GM21737 (cell line): ENCODE data around the gene COL1A1.

Source experiments
- ATAC-seq: cut with Tn5 transposase; IDR thresholded peaks from one replicate; pipeline ENCODE4 v1.9.1; 2021; ENCODE audit warnings: mild to moderate bottlenecking, moderate library complexity; ENCODE audit not compliant: unreplicated experiment

COL1A1 gene

DNA sequence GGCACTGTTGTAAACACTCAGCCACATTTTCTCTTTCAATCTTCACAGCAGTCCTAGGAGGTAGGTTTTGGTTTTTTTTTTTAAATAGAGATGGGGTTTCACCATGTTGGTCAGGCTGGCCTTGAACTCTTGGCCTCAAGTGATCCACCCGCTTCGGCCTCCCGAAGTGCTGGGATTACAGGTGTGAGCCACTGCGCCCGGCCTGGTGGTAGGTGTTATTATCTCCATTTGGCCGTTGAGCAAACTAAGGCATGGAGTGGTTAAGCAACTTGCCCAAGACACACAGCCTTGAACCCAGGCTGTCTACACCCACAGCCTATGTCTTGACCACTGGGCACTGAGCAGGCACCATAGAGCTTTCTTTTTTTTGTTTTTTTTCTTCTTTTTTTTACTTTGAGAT is 27.0 kb downstream of the COL1A1 start:
- no peak for ATAC-seq

DNA sequence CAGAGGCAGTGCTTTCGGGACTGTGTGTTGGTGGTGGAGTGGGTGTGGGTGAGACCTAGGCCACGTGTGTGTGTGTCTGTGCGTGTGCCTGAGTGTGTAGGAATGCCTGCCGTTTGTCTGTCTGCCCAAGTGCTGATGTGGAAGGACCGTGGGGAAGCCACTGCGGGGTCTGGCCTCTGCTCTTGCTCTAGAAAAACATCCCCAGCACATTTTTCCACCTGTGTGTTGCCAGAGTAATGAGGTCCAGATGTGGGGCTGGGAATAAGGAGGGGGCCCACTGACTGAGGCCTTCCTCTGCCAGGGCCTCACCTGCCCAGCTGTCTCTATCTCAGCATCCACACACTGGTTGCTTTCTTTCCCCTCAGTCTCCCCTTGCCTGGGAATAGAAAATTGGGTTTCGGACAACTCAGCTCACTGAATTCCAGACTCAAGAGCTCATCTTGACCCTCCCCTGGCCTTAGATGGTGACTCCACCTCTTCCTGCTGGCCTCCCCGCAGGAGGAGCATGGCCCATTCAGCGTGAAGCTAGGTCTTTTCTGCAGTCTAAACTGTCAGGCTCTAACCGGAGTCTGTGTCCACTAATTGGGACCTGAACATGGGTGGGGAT is 28.0 kb downstream of the COL1A1 start:
- no peak for ATAC-seq

DNA sequence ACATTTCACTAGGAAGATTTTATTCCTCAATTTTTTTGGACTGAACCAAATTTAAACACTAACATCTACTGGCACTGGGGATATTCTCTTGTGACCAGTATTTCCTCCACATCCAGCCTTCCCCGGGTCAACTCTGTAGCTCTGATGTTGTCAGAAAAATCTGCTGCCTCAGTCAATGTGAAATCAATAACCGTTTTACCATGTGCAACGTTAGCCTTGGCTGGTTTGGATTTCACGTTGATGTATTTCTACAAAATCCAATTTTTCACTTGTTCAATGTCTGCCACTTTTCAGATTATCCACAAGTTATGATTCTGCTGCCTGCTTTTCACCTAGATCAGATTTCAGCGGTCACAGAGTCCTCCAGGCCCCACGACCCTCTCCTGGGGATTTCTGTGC is 28.5 kb downstream of the COL1A1 start:
- ATAC-seq: no peak

DNA sequence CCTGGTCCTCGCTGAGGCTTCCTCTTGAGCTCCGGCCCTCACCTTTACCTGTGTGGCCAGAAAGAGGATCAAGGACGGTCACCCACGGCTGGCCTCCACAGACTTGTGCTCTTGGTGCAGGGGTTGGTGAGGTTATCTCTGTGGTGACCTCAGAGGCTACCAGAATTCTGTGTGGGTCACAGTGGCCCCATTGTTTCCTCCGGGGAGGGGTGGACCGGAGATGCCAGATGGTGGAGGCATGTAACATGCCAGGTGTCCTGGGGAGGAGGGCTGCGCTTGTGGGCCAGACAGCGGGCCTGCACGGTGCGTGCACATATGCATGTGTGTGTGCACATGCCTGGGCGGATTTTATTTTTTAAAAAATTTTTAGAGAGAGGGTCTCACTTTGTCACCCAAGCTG is 29.3 kb downstream of the COL1A1 start:
- no peak for ATAC-seq

DNA sequence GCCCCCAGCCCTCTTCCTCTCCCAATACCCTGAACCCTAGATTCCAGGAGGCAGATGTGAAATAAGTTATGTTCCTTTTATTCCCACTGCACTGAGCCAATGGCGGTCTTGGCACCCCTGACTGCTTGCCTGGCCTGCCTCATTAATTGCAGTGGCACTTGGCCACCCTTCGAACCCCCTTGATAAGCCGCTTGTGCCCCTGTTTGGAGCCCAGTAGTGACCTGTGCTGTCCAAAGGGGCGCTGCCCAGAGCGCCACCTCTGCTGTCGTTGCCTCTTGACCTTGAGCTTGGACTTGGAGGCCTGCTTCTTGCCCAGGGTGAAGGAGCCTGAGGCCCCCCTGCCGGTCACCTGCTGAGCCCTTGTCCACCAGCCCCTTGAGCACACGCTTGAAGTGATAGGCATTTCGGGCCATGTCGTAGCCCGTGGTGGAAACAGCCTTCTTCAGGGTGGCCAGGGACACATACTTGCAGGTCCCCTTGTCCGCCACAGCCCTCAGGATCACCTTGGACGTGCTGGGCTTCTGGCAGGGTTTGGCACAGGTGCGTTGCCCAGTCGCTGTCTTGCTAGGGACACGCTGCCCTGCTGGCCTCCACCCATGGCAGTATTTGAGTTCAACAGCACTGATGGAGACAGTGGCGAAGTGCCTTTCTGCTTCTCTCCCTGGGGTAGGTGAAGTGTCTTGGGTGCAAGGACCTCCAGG is 29.9 kb downstream of the COL1A1 start:
- no peak for ATAC-seq

DNA sequence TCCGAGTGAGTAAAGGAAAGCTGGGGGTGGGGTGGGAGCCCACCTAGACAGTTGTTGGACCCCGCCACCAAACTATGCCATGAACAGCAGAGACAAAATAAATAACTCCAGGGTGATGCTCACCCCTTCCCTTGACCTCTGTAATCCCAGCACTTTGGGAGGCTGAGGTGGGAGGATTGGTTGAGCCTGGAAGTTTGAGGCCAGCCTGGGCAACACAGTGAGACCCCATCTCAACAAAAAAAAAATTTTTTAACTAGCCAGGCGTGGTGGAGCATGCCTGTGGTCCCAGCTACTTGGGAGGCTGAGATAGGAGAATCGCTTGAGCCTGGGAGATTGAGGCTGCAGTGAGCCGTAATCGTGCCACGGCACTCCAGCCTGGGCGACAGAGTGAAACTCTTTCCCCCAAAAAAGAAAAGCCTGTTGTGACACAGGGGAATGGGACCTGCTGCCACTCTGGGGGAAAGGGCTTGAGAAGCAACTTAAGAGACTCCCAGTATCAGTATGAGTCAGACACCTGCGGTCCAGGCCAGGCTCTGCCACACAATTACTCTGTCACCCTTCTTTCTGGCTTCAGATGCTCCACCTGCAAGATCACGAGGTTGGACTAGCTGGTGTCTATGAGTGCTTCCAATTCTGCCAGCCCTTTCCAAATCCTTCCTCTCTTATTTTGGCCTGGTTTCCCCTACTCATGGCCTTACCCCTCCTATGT is 30.6 kb downstream of the COL1A1 start:
- peak; percentile 62 for ATAC-seq

DNA sequence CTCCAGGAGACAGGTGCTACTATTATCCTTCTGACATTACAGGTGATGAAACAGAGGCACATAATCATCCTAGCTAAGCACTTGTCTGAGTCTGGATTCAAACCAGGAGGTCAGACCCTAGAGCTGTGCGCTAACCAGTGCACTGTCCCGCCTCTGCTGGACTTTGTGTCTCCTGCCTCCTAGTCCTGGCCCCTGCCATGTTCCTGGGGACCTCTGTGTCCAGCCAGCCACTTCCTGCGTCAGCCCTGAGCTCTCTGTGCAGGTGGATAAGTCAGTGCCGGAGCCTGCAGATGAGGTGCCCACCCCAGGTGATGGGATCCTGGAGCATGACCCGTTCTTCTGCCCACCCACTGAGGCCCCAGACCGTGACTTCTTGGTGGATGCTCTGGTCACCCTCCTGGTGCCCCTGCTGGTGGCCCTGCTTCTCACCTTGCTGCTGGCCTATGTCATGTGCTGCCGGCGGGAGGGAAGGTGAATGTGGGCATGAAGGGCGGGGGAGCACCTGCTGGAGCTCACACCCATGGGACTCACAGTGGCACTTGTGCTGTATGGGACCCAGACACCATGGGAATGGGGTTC is 31.5 kb downstream of the COL1A1 start:
- ATAC-seq: no peak

DNA sequence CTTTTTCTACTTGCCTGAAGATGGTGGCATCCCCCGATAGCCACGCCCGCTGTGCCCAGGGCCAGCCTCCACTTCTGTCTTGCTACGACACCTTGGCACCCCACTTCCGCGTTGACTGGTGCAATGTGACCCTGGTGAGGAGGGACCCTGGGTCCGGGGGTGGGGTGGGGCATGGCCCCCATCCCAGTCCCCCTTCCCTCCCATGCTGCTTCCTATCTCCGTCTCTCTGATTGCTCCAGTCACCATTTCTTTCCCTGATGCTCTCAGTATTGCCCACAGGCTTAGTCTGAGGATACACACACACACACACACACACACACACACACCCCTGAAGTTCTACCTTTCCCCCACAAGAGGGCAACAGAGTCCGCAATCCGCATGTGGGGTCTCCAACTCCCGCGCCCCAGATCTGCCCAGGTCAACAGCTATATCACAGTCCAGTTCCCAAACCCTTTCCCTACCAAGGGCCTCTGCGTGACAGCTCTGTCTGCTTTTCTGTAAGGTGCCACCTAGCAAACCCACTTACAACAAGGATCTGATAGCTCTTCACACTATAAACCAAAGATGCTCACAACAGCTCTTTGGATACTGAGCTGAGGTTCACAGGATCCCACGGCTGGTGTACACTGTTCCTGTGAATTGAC is 32.2 kb downstream of the COL1A1 start:
- ATAC-seq: no peak

DNA sequence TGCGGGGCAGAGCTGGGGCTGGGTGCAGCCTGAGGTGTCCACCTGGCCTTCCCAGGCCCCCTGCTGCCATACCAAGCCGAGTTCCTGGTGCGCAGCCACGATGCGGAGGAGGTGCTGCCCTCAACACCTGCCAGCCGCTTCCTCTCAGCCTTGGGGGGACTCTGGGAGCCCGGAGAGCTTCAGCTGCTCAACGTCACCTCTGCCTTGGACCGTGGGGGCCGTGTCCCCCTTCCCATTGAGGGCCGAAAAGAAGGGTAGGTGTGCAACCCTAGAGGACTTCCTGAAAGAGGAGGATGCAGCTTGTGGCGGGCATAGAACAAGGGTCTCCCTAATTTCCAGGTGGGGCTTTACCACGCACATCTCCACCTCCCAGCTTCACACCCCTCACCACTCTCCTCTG is 33.1 kb downstream of the COL1A1 start:
- no peak for ATAC-seq

DNA sequence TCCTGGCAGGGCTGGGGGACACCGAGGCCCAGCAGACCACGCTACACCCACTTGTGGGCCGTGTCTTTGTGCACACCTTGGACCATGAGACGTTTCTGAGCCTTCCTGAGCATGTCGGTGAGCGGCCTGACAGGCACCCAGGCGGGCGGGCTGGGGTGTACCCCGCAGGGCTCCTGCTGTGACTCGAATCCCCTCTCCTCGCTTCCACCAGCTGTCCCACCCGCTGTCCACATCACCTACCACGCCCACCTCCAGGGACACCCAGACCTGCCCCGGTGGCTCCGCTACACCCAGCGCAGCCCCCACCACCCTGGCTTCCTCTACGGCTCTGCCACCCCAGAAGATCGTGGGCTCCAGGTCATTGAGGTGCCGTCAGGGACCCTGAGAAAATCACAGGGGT is 34.1 kb downstream of the COL1A1 start:
- ATAC-seq: no peak

DNA sequence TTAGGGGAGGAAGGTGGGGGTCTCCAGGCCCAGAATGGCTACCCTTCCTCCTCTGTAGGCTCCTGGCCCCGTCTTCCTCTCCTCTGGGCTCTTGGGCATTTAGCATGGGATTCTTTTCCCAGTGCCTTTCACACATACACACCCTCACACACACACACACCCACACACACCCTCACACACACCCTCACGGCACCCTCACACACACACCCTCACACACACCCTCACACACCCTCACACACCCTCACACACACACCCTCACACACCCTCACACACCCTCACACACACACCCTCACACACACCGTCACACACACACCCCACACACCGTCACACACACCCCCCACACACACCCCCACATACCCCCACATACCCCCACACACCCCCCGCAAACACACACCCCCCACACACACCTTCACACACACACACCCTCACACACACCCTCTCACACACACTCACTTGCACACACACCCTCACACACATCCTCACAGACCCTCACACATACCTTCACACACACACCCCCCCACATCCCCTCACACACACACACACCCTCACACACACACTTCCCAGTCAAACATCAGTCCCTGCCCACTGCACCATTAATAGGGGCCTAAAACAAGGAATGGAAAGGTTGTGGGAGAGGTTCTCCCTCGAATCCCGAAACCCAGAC is 34.8 kb downstream of the COL1A1 start:
- ATAC-seq: no peak

DNA sequence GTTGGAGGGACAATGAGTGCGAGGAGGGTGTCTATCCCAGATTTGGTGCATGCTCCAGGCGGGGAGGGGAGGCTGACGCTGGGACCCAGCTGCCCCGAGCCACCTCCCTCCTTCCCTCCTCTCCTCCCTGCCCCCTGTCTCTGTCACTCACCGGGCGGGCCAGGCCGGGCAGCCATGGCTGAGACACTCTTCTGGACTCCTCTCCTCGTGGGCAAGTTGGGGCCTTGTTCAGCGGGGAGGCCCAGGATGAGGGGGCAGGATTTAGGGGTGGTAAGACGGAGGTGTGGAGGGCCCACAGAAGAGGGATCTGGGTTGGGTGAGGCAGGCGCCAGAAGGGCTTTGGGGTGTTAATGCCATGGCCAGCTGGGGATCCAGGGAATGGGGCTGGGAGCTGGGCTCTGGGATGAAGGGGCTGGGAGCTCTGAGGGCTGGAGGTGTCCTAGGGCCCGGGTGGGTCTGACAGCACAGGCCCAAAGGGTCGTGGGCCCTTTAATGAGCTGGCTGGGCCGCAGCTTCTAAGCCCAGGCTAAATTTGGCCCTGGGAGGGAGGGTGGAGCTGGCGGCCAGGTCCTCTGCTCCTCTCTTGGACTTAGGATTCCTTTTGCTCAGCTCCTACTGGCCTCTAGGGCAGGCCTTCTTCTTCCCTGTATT is 35.4 kb downstream of the COL1A1 start, which contains the start of gene SGCA:
TSS of gene SGCA (plus strand) at position 139 of the 651 bp plus-strand sequence. CDS start at position 175, 36 bp downstream.
- ATAC-seq: no peak

DNA sequence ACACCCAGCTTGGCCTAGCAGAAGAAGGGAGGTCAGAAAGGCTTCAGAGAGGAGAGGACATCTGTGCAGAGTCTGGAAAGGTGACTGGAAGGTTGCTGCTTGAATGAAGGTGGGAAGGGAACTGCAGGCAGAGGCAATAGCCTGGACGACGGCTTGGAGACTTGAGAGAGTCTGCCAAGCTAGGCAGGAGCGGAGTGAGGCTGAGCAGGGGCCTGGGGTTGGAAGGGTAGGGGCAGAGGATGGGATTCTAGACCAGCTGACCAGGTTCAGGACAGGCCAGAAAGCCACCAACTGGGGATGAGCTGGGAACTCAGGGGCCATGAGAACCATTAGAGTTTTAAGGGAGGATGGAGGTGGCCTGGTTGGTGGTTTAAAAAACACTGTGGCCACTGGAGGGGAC is 36.0 kb downstream of the COL1A1 start:
- ATAC-seq: no peak

DNA sequence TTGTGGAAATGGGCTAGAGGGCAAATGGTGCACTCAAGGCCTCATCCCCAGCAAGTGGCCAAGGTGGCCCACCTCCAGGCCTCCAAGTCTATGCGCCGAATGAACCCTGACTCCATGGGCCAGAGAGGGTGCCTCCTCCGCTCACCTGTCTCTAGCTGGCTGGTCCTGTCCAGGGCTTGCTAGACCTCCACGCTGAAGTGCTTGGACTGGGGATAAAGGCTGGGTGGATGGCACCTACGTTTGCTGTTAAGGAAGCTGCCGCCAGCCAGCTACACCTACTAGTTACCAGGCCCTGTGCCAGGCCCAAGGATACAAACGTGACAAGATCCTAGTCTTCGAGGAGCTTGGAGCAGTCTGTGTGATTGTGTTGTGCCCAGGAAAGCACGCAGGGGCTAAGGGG is 36.4 kb downstream of the COL1A1 start:
- no peak for ATAC-seq

DNA sequence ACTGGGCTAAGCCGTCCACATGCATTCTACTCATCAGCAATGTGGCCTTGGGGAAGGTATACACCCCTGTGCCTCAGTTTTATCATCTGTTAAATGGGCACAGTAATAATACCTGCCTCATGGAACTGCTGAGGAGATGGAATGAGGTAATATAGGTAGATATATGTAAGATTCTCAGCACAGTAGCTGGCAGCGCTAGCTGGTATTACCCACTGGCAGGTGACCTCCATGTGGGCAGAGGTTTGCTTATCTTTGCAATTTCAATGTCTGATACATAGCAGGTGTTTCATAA is 36.8 kb downstream of the COL1A1 start:
- ATAC-seq: no peak

DNA sequence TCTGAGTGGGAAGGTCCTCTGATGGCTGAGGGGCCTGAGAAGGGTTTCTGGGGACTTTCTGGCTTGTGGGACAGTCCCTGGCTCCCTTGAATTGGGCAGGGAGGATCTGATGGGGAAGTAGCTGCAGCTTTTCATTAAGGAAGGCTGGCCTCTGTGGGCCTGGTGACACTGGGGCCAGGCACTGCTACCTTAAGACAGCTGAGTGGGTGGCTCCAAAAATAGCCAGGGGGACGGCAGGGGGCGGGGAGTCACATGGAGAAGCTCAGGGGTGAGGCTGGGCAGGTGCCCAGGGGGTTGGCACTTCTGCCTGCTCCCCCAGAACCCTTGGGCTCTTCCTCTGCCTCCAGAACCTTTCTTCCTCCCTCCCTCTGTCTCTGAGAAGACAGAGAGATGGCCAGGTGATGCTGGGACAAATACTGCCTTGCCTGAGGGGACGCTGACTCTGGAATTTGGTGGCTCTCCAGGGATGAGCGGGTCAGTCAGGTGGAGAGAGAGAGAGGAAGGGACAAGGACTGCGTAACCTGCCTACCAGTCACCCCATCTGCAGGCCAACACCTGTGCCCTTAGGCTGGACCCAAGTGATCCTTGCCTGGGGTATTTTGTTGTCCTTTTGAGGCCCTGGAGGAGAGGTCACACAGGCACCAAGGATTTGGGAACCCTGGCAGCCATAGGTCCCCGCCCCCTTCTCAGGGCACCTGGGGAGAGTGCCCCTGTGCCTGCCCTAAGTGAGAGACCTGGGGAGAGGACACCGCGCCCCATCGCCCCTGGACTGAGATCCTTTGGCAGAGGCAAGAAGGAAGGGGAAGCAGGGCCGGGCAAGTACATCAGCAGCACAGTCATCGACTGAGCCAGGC is 37.4 kb downstream of the COL1A1 start:
- ATAC-seq: no peak

DNA sequence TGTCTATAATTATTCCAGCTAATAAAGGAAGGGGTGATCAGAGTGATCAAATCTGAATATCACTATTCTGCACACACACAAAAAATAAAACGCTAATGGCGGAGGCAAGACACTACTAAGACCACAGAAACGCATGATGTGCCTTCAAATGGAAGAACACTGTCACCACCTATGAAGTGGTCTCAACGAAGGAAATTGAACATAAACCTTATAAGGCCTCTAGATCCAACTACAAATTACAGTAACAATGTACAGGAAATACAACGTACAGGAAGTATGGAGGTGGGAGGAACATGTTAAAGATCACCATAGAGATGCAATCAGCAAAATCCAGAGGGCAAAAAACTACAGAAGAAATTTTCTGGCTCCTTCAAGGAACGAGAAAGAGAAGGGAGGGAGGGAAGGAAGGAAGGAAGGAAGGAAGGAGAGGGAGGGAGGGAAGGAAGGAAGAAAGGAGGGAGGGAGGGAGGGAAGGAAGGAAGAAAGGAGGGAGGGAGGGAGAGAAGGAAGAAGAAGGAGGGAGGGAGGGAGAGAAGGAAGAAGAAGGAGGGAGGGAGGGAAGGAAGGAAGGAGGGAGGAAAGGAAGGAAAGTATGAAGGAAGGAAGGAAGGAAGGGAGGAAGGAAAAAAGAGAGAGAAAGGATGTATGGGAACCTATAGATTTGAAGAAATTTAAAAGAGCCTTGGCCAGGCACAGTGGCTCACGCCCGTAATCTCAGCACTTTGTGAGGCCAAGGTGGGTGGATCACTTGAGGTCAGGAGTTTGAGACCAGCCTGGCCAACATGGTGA is 38.8 kb downstream of the COL1A1 start:
- ATAC-seq: no peak

DNA sequence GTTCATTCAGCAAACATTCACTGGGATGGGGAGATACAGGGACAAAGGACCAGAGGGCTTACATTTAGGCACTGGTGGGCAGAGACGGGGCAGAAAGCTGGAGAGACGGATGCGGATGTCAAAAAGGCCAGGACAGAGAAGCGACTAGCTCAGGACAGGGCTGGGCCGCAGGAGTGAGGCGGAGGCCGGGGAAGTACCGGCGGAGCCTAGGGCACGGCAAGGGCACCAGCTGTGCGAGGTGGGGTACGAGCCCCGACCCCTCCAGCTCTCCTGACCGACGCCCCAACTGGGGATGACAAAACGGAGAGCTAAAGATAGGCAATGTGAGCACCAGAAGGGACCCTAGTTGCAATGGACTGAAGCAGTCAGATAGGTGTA is 39.5 kb downstream of the COL1A1 start:
- ATAC-seq: no peak
